K562 (cell line): Measurements from ENCODE around the gene ALOXE3. TPM values are rescaled to one million over a fixed set of nuclear protein-coding genes. Genes with fewer than 3 reads are reported as not detected.

Source experiments
- ATAC-seq: fragments of 200-7000 bp; cut with Tn5 transposase; 3 replicates; pipeline ENCODE4 v1.9.1; 2020; ENCODE audit warnings: moderate library complexity
- BruUV-seq: library from RNA; stranded (reverse); fragments of 400-500 nt; replicated peaks from 2 replicates; lab custom pipeline; 2021; lab: Mats Ljungman, UMichigan
- CTCF ChIA-PET: fragments of 300-600 bp; formaldehyde crosslinking; extraction: SDS; loops from one replicate; lab custom pipeline; 2021; ENCODE audit warnings: low intra/inter-chr PET ratio; lab: Yijun Ruan, JAX
- POLR2A ChIA-PET: fragments of 300-600, 350-650 bp; sonication (Branson Sonifier 250); formaldehyde crosslinking; extraction: SDS; loops from one replicate; lab custom pipeline; 2021; ENCODE audit warnings: antibody characterized with exemption, inconsistent platforms; lab: Yijun Ruan, JAX
- DNase-seq, 4 experiments: peaks; one replicate each; pipeline versions ENCODE4 v3.0.0 to v3.0.0-alpha.2; 2011 to 2018; ENCODE audit warnings: low spot score in 3 of 4, mixed read lengths in 3 of 4; ENCODE audit errors: extremely low read depth in 1 of 4
- FAIRE-seq: peaks from 2 replicates; lab custom pipeline; 2011; peaks lifted over from hg19 to GRCh38; lab: Jason Lieb, UNC
- H2AFZ ChIP-seq: 2 replicates; pipeline ENCODE4 v1.6.0; 2011; ENCODE audit warnings: low read depth, low read length, control low read depth, inconsistent platforms
- H3K27ac ChIP-seq: fragments of 200-600 bp; 3 replicates; pipeline ENCODE4 v1.8.0; 2011; ENCODE audit warnings: low read depth, mild to moderate bottlenecking, control low read depth, inconsistent platforms, low read length, moderate library complexity, mixed read lengths; ENCODE audit errors: extremely low read depth
- H3K27me3 ChIP-seq, 2 experiments: fragments of 300-600 bp in 1 of 2; 2 replicates in 1 of 2; 3 replicates in 1 of 2; pipeline versions ENCODE4 v1.6.0 to v1.8.0; 2011; ENCODE audit warnings: inconsistent platforms in 2 of 2, low read length in 2 of 2, mild to moderate bottlenecking in 1 of 2, mixed read lengths in 1 of 2, moderate library complexity in 1 of 2; ENCODE audit not compliant: control insufficient read depth in 2 of 2, insufficient read depth in 2 of 2
- H3K36me3 ChIP-seq: fragments of 300-600 bp; 3 replicates; pipeline ENCODE4 v1.8.0; 2011; ENCODE audit warnings: mild to moderate bottlenecking, low read length, inconsistent platforms; ENCODE audit not compliant: control insufficient read depth, insufficient read depth
- H3K4me1 ChIP-seq, 2 experiments: fragments of 200-600 bp in 1 of 2; replicated peaks in 1 of 2; 2 replicates in 1 of 2; 3 replicates in 1 of 2; pipeline versions ENCODE4 v1.5.1 to v1.8.0; 2011; ENCODE audit warnings: inconsistent platforms in 2 of 2, low read length in 2 of 2, mild to moderate bottlenecking in 1 of 2, mixed read lengths in 1 of 2, moderate library complexity in 1 of 2; ENCODE audit not compliant: control insufficient read depth in 2 of 2, insufficient read depth in 2 of 2
- H3K4me2 ChIP-seq: 2 replicates; pipeline ENCODE4 v1.6.1; 2011; ENCODE audit warnings: low read length, control low read depth, inconsistent platforms, mixed read lengths; ENCODE audit not compliant: insufficient read depth
- H3K4me3 ChIP-seq: fragments of 200-600 bp; sonication (generic), shearing (Covaris generic); 2 replicates; pipeline ENCODE4 v1.5.1; 2016; ENCODE audit warnings: control low read depth, inconsistent platforms
- H3K79me2 ChIP-seq: fragments of 200-600 bp; 3 replicates; pipeline ENCODE4 v1.8.0; 2011; ENCODE audit warnings: low read length, inconsistent platforms; ENCODE audit not compliant: control insufficient read depth, insufficient read depth
- H3K9ac ChIP-seq, 2 experiments: 2 replicates each; pipeline versions ENCODE4 v1.6.0 to v1.6.1; 2011; ENCODE audit warnings: low read depth in 2 of 2, low read length in 2 of 2, control low read depth in 1 of 2, inconsistent platforms in 1 of 2, mild to moderate bottlenecking in 1 of 2, mixed read lengths in 1 of 2; ENCODE audit not compliant: insufficient read depth in 1 of 2
- H3K9me1 ChIP-seq: one replicate; pipeline ENCODE4 v1.6.0; 2011; ENCODE audit warnings: inconsistent platforms, mild to moderate bottlenecking, low read length, moderate library complexity; ENCODE audit not compliant: control insufficient read depth, insufficient read depth
- H3K9me3 ChIP-seq: replicated peaks from 2 replicates; pipeline ENCODE4 v1.5.1; 2011; ENCODE audit warnings: low read depth, low read length, inconsistent platforms; ENCODE audit not compliant: control insufficient read depth, insufficient read depth
- H4K20me1 ChIP-seq: replicated peaks from 2 replicates; pipeline ENCODE4 v1.6.1; 2011; ENCODE audit warnings: low read length, inconsistent platforms, mixed read lengths; ENCODE audit not compliant: control insufficient read depth, insufficient read depth
- FOXK2 ChIP-seq, 2 experiments: fragments of 450-650 bp; IDR thresholded peaks in 1 of 2; conservative IDR thresholded peaks in 1 of 2; 2 replicates each; pipeline ENCODE4 v1.6.1; 2016; ENCODE audit warnings: low read depth in 2 of 2, mild to moderate bottlenecking in 1 of 2
- HNRNPH1 ChIP-seq: fragments of 200-400 bp; formaldehyde crosslinking; optimal IDR thresholded peaks from 2 replicates; pipeline ENCODE3; 2017; ENCODE audit warnings: low read depth, mild to moderate bottlenecking, low read length, moderate library complexity
- MYNN ChIP-seq, 2 experiments: sonication (generic); formaldehyde crosslinking in 1 of 2; IDR thresholded peaks; 2 replicates each; pipeline versions ENCODE4 v1.5.0 to v1.6.1; 2016 to 2020; ENCODE audit warnings: antibody characterized with exemption in 1 of 2, missing genetic modification reagents in 1 of 2
- PRPF4 ChIP-seq: fragments of 200-400 bp; formaldehyde crosslinking; IDR thresholded peaks from one replicate; pipeline ENCODE4 v1.6.1; 2017; ENCODE audit warnings: low read length, low read depth, mild to moderate bottlenecking; ENCODE audit not compliant: insufficient read depth, poor library complexity, severe bottlenecking
- SOX6 ChIP-seq: fragments of 450-650 bp; IDR thresholded peaks from 2 replicates; pipeline ENCODE4 v1.6.1; 2014; ENCODE audit warnings: mild to moderate bottlenecking
- ZNF696 ChIP-seq: fragments of 250-450 bp; sonication (Bioruptor Pico); conservative IDR thresholded peaks from 2 replicates; pipeline ENCODE4 v1.4.0; 2020; ENCODE audit warnings: mild to moderate bottlenecking, moderate library complexity
- ZNF717 ChIP-seq: fragments of 250-450 bp; sonication (Bioruptor Pico); IDR thresholded peaks from 2 replicates; pipeline ENCODE4 v1.5.0; 2021
- WGBS: fragments of 100-300 bp; shearing (Covaris generic); methylation state at CpG from one replicate; pipeline ENCODE4 v1.1.6; 2016; ENCODE audit warnings: low coverage, mixed read lengths; ENCODE audit not compliant: insufficient coverage; ENCODE audit errors: missing lambda C conversion rate; 5-methylcytosine and 5-hydroxymethylcytosine counted together
- in situ Hi-C: fragments of 300-500 bp; cut with MboI; formaldehyde crosslinking; loops from 4 replicates; pipeline ENCODE4 v1.15.0; 2018; ENCODE audit warnings: inconsistent platforms, mixed read lengths
- intact Hi-C: fragments of 100-400 bp; cut with micrococcal nuclease; formaldehyde crosslinking; loops from 2 replicates; pipeline ENCODE4 v1.14.2; 2022
- polyA plus RNA-seq, 8 experiments: library from polyadenylated mRNA; depleted of rRNA in 4 of 8; stranded (reverse) in 5 of 8; unstranded in 3 of 8; fragments of >200 nt; fragmentation: Nextera tagmentation in 2 of 8; fragmentation: Illumina TruSeq in 1 of 8; extraction: Ambion mirVana in 2 of 8; extraction: Trizol in 1 of 8; gene quantifications; 2 replicates each; pipeline versions ENCODE4 v1.2.1 to v1.2.3, GENCODE V29; 2011 to 2014; ENCODE audit warnings: inconsistent platforms in 1 of 8, missing spikeins in 1 of 8
- total RNA-seq, 7 experiments: library from RNA; depleted of rRNA in 6 of 7; stranded (reverse); fragments of >200 nt in 6 of 7; fragmentation: Illumina TruSeq in 2 of 7; extraction: Trizol in 2 of 7; gene quantifications; 2 replicates each; pipeline versions ENCODE4 v1.2.1 to v1.2.3, GENCODE V29; 2011 to 2021; ENCODE audit warnings: low replicate concordance in 1 of 7
- TF ChIP-seq, protein P1 (sequence below): fragments of 250-450 bp; sonication (Bioruptor Pico); IDR thresholded peaks from 2 replicates; pipeline ENCODE4 v1.5.0; 2021; ENCODE audit warnings: mild to moderate bottlenecking, moderate library complexity
- TF ChIP-seq, protein P2 (sequence below), 2 experiments: fragments of 450-650 bp in 1 of 2; sonication (generic) in 1 of 2; formaldehyde crosslinking in 1 of 2; IDR thresholded peaks; 2 replicates each; pipeline versions ENCODE4 v1.7.1 to v1.9.0; 2016 to 2022; ENCODE audit warnings: inconsistent platforms in 1 of 2, mild to moderate bottlenecking in 1 of 2, missing genetic modification reagents in 1 of 2

The ALOXE3 gene
- total and polyA plus RNA-seq, 9 of the 15 experiments (the other 6 are each of a cell fraction or from before 2014, with no cell fraction given): 0.04 TPM; not detected in 8

DNA sequence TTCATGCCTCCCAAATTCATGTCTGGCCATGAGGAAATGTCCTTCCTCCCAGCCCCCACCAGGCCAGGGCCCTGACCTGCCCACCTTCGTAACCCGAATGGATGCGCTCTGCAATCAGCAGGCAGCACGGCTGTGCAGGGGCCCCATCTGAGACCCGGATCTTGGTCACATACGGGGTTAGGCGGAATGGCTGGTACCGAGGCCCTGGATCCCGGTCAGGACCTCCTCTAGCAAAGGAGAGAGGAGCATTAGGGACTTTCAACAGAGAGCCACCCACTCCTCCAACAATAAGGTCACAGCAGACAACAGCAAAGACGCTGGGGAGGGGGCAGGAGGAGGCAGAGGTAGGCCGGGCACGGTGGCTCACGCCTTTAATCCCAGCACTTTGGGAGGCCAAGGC lies 30.2 kb upstream of the ALOXE3 start:
- Histone ChIP-seq H3K9me3 (no peaks in the 10 kb centered on the region), H3K4me2 (no peak overlapping the region), H3K9me1 (no peaks in the 10 kb centered on the region), H3K79me2 (peaks cover 29% of the 10 kb centered on the region), H3K9ac (no peak overlapping the region), H3K27ac (no peak overlapping the region), H4K20me1 (0 out of 2 replicates have a peak, but pooled peaks cover 4% of the 10 kb centered on the region), H3K36me3 (peaks cover 52% of the 10 kb centered on the region; the same call in 2 of the 3 replicates), H2AFZ (no peak overlapping the region), H3K4me3 (no peak overlapping the region), H3K27me3 (no peaks in the 10 kb centered on the region), H3K4me1 (peaks cover 12 to 44% of the 10 kb centered on the region in 2 experiments)
- CTCF ChIA-PET: interaction anchor here (0.5 kb wide), 1 partner anchor 72 kb away, joined by 3 read pairs; no protein-coding TSS in a partner anchor
- ATAC-seq (no peak), FAIRE-seq (no peak), DNase-seq (no peak)
- POLR2A ChIA-PET: interaction anchor here (0.5 to 0.9 kb wide), 2 partner anchors 9 to 315 kb away, joined by 3 to 4 read pairs; no protein-coding TSS in a partner anchor
- intact Hi-C loops: no loop called here
- in situ Hi-C loops: no loop called here
- no TSS peak for BruUV-seq
- 91% methylated on average over 7 of the region's 13 CpGs for WGBS
- no peak for TF ChIP-seq MYNN (IDR thresholded peaks at IDR 0.05)
- TF ChIP-seq MYNN (CRISPR knock-in tag; IDR thresholded peaks at IDR 0.05): no peak
- TF ChIP-seq HNRNPH1: no peak
- TF ChIP-seq, protein P1, sequence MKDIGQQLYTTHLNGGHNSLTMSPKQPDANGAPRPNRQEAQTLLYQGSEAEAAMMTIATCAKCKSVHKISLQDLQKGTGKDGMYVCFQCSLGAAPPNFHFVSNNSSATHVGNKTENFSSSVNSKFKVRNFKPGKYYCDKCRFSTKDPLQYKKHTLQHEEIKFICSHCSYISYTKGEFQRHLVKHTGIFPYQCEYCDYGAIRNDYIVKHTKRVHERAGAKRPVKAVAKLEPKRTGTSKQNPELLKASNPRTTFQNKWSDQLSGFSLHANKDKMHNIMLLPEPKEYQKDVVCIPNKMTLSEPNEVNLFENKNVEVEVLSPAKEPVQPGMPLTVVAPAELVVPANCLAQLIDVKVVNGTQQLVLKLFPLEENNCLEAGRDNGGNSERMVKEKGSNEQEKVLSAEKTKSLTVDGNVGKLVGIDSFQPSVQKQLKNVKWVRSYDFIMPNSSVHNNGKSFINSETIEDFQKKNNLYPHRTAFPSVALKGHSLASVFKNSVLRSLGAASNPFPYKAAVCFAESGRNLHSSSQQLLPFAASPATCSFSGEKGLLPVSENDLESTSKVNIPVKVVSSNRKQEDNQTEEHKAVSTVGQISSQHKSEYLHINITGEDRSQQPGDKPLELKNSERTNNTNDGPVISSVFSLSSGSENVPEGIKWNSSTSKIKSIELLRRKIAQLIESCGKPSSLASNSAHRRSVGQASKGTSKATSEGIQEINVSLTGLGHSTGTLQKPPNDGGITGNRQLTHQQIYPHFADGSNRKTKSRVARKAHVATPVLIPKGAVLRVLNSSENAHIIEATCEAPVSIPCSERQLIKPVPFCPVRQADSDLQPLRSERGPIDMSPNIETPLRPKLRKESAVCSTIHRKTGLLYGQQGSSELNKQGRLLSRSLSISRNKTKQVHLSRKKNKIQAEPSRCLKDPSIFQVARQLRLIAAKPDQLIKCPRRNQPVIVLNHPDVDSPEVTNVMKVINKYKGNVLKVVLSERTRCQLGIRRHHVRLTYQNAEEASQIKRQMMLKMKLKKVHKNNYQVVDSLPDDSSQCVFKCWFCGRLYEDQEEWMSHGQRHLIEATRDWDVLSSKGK: no peak
- TF ChIP-seq ZNF696 (CRISPR knock-in tag): no peak
- TF ChIP-seq PRPF4: no peak
- TF ChIP-seq SOX6: no peak
- no peak for TF ChIP-seq FOXK2 (conservative IDR thresholded peaks at IDR 0.05 in 1 of 2, IDR thresholded peaks at IDR 0.05 in 1 of 2; ENCODE audit: low read depth in 2 of 2)
- TF ChIP-seq, protein P2, sequence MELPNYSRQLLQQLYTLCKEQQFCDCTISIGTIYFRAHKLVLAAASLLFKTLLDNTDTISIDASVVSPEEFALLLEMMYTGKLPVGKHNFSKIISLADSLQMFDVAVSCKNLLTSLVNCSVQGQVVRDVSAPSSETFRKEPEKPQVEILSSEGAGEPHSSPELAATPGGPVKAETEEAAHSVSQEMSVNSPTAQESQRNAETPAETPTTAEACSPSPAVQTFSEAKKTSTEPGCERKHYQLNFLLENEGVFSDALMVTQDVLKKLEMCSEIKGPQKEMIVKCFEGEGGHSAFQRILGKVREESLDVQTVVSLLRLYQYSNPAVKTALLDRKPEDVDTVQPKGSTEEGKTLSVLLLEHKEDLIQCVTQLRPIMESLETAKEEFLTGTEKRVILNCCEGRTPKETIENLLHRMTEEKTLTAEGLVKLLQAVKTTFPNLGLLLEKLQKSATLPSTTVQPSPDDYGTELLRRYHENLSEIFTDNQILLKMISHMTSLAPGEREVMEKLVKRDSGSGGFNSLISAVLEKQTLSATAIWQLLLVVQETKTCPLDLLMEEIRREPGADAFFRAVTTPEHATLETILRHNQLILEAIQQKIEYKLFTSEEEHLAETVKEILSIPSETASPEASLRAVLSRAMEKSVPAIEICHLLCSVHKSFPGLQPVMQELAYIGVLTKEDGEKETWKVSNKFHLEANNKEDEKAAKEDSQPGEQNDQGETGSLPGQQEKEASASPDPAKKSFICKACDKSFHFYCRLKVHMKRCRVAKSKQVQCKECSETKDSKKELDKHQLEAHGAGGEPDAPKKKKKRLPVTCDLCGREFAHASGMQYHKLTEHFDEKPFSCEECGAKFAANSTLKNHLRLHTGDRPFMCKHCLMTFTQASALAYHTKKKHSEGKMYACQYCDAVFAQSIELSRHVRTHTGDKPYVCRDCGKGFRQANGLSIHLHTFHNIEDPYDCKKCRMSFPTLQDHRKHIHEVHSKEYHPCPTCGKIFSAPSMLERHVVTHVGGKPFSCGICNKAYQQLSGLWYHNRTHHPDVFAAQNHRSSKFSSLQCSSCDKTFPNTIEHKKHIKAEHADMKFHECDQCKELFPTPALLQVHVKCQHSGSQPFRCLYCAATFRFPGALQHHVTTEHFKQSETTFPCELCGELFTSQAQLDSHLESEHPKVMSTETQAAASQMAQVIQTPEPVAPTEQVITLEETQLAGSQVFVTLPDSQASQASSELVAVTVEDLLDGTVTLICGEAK (IDR thresholded peaks at IDR 0.05): no peak
- TF ChIP-seq, protein P2 (CRISPR knock-in tag; IDR thresholded peaks at IDR 0.05): no peak
- TF ChIP-seq ZNF717 (CRISPR knock-in tag): no peak
